PC-9 (cell line): Measurements from ENCODE around the gene TPST2. TPM values are rescaled to one million over a fixed set of nuclear protein-coding genes. Genes with fewer than 3 reads are reported as not detected.

Experiments
- BruUV-seq: library from RNA; stranded (reverse); fragments of 400-500 nt; replicated peaks from 2 replicates; lab custom pipeline; 2021; lab: Mats Ljungman, UMichigan
- CTCF ChIA-PET: fragments of 300-600 bp; sonication (Branson Sonifier 250); formaldehyde crosslinking; loops from one replicate; lab custom pipeline; 2022; ENCODE audit warnings: antibody characterized with exemption; lab: Charles Lee
- POLR2A ChIA-PET: fragments of 300-600 bp; sonication (Branson Sonifier 250); formaldehyde crosslinking; loops from one replicate; lab custom pipeline; 2022; ENCODE audit warnings: antibody characterized with exemption; ENCODE audit not compliant: unreplicated experiment; lab: Charles Lee
- DNase-seq, 2 experiments: peaks; one replicate each; pipeline versions ENCODE4 v3.0.0 to v3.0.0-alpha.2; 2015 to 2022; ENCODE audit warnings: mixed read lengths in 1 of 2
- H2AFZ ChIP-seq: fragments of 200-600 bp; sonication (generic); 2 replicates; pipeline ENCODE4 v1.8.1; 2017; ENCODE audit warnings: antibody characterized with exemption
- H3F3A ChIP-seq: fragments of 200-600 bp; sonication (generic); 2 replicates; pipeline ENCODE4 v1.8.1; 2017; ENCODE audit warnings: antibody characterized with exemption, mild to moderate bottlenecking, low read depth; ENCODE audit not compliant: insufficient read depth
- H3K27ac ChIP-seq: fragments of 200-600 bp; sonication (generic); 2 replicates; pipeline ENCODE4 v1.6.1; 2016; ENCODE audit warnings: mixed run types
- H3K27me3 ChIP-seq: fragments of 200-600 bp; sonication (generic); 2 replicates; pipeline ENCODE4 v1.6.1; 2016; ENCODE audit warnings: low read depth, mixed run types; ENCODE audit not compliant: insufficient read depth
- H3K36me3 ChIP-seq: fragments of 200-600 bp; sonication (generic); 2 replicates; pipeline ENCODE4 v1.6.1; 2016; ENCODE audit warnings: low read depth, mixed run types
- H3K4me1 ChIP-seq: fragments of 200-600 bp; sonication (generic); replicated peaks from 2 replicates; pipeline ENCODE4 v1.6.1; 2016; ENCODE audit warnings: mixed run types; ENCODE audit not compliant: insufficient read depth
- H3K4me2 ChIP-seq: fragments of 200-600 bp; sonication (generic); 2 replicates; pipeline ENCODE4 v1.6.1; 2017; ENCODE audit warnings: mixed run types
- H3K4me3 ChIP-seq: fragments of 200-600 bp; sonication (generic); 2 replicates; pipeline ENCODE4 v1.6.1; 2016; ENCODE audit warnings: mixed run types
- H3K79me2 ChIP-seq: fragments of 200-600 bp; sonication (generic); 2 replicates; pipeline ENCODE4 v1.6.1; 2017; ENCODE audit warnings: low read depth, mixed run types
- H3K9me2 ChIP-seq: fragments of 200-600 bp; sonication (generic); 2 replicates; pipeline ENCODE4 v1.8.1; 2017; ENCODE audit warnings: mild to moderate bottlenecking; ENCODE audit not compliant: insufficient read depth
- H3K9me3 ChIP-seq: fragments of 200-600 bp; sonication (generic); 2 replicates; pipeline ENCODE4 v1.8.1; 2016; ENCODE audit warnings: low read depth; ENCODE audit not compliant: insufficient read depth
- H4K20me1 ChIP-seq: fragments of 200-600 bp; sonication (generic); 2 replicates; pipeline ENCODE4 v1.8.1; 2017; ENCODE audit not compliant: insufficient read depth
- CTCF ChIP-seq: fragments of 200-600 bp; sonication (generic); conservative IDR thresholded peaks from 2 replicates; pipeline ENCODE4 v1.6.1; 2017; ENCODE audit warnings: mixed run types, antibody characterized with exemption, mild to moderate bottlenecking, moderate library complexity
- EZH2 ChIP-seq: fragments of 200-600 bp; sonication (generic); IDR thresholded peaks from 2 replicates; pipeline ENCODE4 v1.8.0; 2017; ENCODE audit warnings: antibody characterized with exemption, low read depth
- intact Hi-C: fragments of 100-400 bp; cut with micrococcal nuclease; formaldehyde crosslinking; loops from one replicate; pipeline ENCODE4 v1.10.0; 2022; ENCODE audit not compliant: unreplicated experiment
- total RNA-seq: library from RNA; stranded (reverse); gene quantifications from 2 replicates; pipeline ENCODE4 v1.2.3, GENCODE V29; 2021

The TPST2 gene
- total RNA-seq, 1 experiment from 2014 or later: 13.5 TPM

- no peaks in the 10 kb centered on the region for H3K9me2 ChIP-seq
- peak; percentile 67 to 87 for DNase-seq
- BruUV-seq: no TSS peak
- no peaks in the 10 kb centered on the region for H3K79me2 ChIP-seq
- no peaks in the 10 kb centered on the region for H3K9me3 ChIP-seq
- no peaks in the 10 kb centered on the region for H3K27me3 ChIP-seq
- H3K4me2 ChIP-seq: peak overlapping the region; percentile 68
- no peaks in the 10 kb centered on the region for H4K20me1 ChIP-seq
- intact Hi-C loops: no loop called here
- H3K27ac ChIP-seq: peak overlapping the region; percentile 71
- ChIA-PET POLR2A (no interaction called here), CTCF (no interaction called here)
- peaks cover 10% of the 10 kb centered on the region; the same call in 1 of the 2 replicates for H3F3A ChIP-seq
- TF ChIP-seq CTCF (no peak), EZH2 (no peak)
- peak overlapping the region; percentile 37; the same call in 1 of the 2 replicates for H3K4me3 ChIP-seq
- H2AFZ ChIP-seq: peak overlapping the region; percentile 77
- no peaks in the 10 kb centered on the region for H3K36me3 ChIP-seq
- H3K4me1 ChIP-seq: peaks cover 12% of the 10 kb centered on the region
These were observed 21.7 kb downstream of the TPST2 start for GRCh38 chr22:26568207-26568706.

GRCh38 chr22:26567610-26568009 lies 22.3 kb downstream of the TPST2 start:
- no peaks in the 10 kb centered on the region for H4K20me1 ChIP-seq
- ChIA-PET POLR2A (no interaction called here), CTCF (no interaction called here)
- no peaks in the 10 kb centered on the region for H3K9me2 ChIP-seq
- peaks cover 10% of the 10 kb centered on the region; the same call in 1 of the 2 replicates for H3F3A ChIP-seq
- no peak for DNase-seq
- peaks cover 12% of the 10 kb centered on the region for H3K4me1 ChIP-seq
- H3K27ac ChIP-seq: peak overlapping the region; percentile 71
- no peaks in the 10 kb centered on the region for H3K36me3 ChIP-seq
- no peak for TF ChIP-seq CTCF
- no peak for TF ChIP-seq EZH2
- no peaks in the 10 kb centered on the region for H3K9me3 ChIP-seq
- intact Hi-C loops: no loop called here
- no peaks in the 10 kb centered on the region for H3K79me2 ChIP-seq
- no peak overlapping the region for H3K4me3 ChIP-seq
- no peak overlapping the region; the same call in 1 of the 2 replicates for H2AFZ ChIP-seq
- peak overlapping the region; percentile 68 for H3K4me2 ChIP-seq
- TSS peak; percentile 72 for BruUV-seq
- no peaks in the 10 kb centered on the region for H3K27me3 ChIP-seq

- no peaks in the 10 kb centered on the region for H3K79me2 ChIP-seq
- intact Hi-C loops: no loop called here
- H2AFZ ChIP-seq: no peak overlapping the region
- H3F3A ChIP-seq: peaks cover 10% of the 10 kb centered on the region; the same call in 1 of the 2 replicates
- DNase-seq: no peak
- H3K4me1 ChIP-seq: peaks cover 12% of the 10 kb centered on the region
- H3K4me2 ChIP-seq: no peak overlapping the region
- no peaks in the 10 kb centered on the region for H4K20me1 ChIP-seq
- no peaks in the 10 kb centered on the region for H3K36me3 ChIP-seq
- no TSS peak for BruUV-seq
- ChIA-PET POLR2A (no interaction called here), CTCF (no interaction called here)
- no peak overlapping the region for H3K27ac ChIP-seq
- TF ChIP-seq CTCF: no peak
- no peaks in the 10 kb centered on the region for H3K9me2 ChIP-seq
- H3K9me3 ChIP-seq: no peaks in the 10 kb centered on the region
- H3K4me3 ChIP-seq: no peak overlapping the region
- H3K27me3 ChIP-seq: no peaks in the 10 kb centered on the region
These were observed 22.9 kb downstream of the TPST2 start for GRCh38 chr22:26566994-26567393.
